Hepatocyte (in vitro differentiated cells): ENCODE data around the gene CHFR.

Source experiments
- CTCF ChIP-seq: fragments of 200-600 bp; sonication (generic); IDR thresholded peaks from 2 replicates; pipeline ENCODE4 v1.5.1; 2016; ENCODE audit warnings: antibody characterized with exemption, mild to moderate bottlenecking; ENCODE audit not compliant: poor library complexity
- EZH2 ChIP-seq: fragments of 200-600 bp; sonication (generic); IDR thresholded peaks from 2 replicates; pipeline ENCODE4 v1.6.1; 2016; ENCODE audit warnings: antibody characterized with exemption, mild to moderate bottlenecking, borderline replicate concordance

GRCh38 chr12:132784580-132784979, 102.8 kb downstream of the CHFR start:
- no peak for TF ChIP-seq CTCF
- no peak for TF ChIP-seq EZH2
